ENCODE measurements around the gene VAX1.

GRCh38 chr10:117167346-117167788 lies 29.3 kb upstream of the VAX1 start:
- TF ChIP-seq ZFP3 (CRISPR knock-in tag; IDR thresholded peaks at IDR 0.05) (no peak), PATZ1 (CRISPR knock-in tag; IDR thresholded peaks at IDR 0.05; ENCODE audit: borderline replicate concordance) (no peak), ZNF565 (CRISPR knock-in tag; conservative IDR thresholded peaks at IDR 0.05; ENCODE audit: low read depth) (no peak)
